ENCODE results near the gene PARD3B.

PARD3B gene

GRCh38 chr2:204670124-204670523 is 124.8 kb downstream of the PARD3B start:
- TF ChIP-seq GATA3 (IDR thresholded peaks at IDR 0.05; ENCODE audit: low read depth, low read length): no peak
- TF ChIP-seq GATA2 (IDR thresholded peaks at IDR 0.05; ENCODE audit: low read depth, low read length): no peak

- TF ChIP-seq GATA3 (IDR thresholded peaks at IDR 0.05; ENCODE audit: low read depth, low read length) (no peak), GATA2 (IDR thresholded peaks at IDR 0.05; ENCODE audit: low read depth, low read length) (no peak)
Observed at GRCh38 chr2:204670756-204671155, 125.5 kb downstream of the PARD3B start.

- TF ChIP-seq GATA3 (IDR thresholded peaks at IDR 0.05; ENCODE audit: low read depth, low read length) (no peak), GATA2 (IDR thresholded peaks at IDR 0.05; ENCODE audit: low read depth, low read length) (no peak)
Observed at GRCh38 chr2:204672772-204673171, 127.5 kb downstream of the PARD3B start.

GRCh38 chr2:204673877-204674276 is 128.6 kb downstream of the PARD3B start:
- TF ChIP-seq GATA2 (IDR thresholded peaks at IDR 0.05; ENCODE audit: low read depth, low read length) (no peak), GATA3 (IDR thresholded peaks at IDR 0.05; ENCODE audit: low read depth, low read length) (no peak)

GRCh38 chr2:204678031-204678430 is 132.8 kb downstream of the PARD3B start:
- TF ChIP-seq GATA3 (IDR thresholded peaks at IDR 0.05; ENCODE audit: low read depth, low read length) (no peak), GATA2 (IDR thresholded peaks at IDR 0.05; ENCODE audit: low read depth, low read length) (no peak)

- TF ChIP-seq GATA2 (IDR thresholded peaks at IDR 0.05; ENCODE audit: low read depth, low read length) (no peak), GATA3 (IDR thresholded peaks at IDR 0.05; ENCODE audit: low read depth, low read length) (no peak)
Observed at GRCh38 chr2:204680576-204680975, 135.3 kb downstream of the PARD3B start.

GRCh38 chr2:204681412-204681811 is 136.1 kb downstream of the PARD3B start:
- no peak for TF ChIP-seq GATA2 (IDR thresholded peaks at IDR 0.05; ENCODE audit: low read depth, low read length)
- no peak for TF ChIP-seq GATA3 (IDR thresholded peaks at IDR 0.05; ENCODE audit: low read depth, low read length)

GRCh38 chr2:204683384-204683783 is 138.1 kb downstream of the PARD3B start:
- TF ChIP-seq GATA2 (IDR thresholded peaks at IDR 0.05; ENCODE audit: low read depth, low read length) (no peak), GATA3 (IDR thresholded peaks at IDR 0.05; ENCODE audit: low read depth, low read length) (no peak)

- TF ChIP-seq GATA3 (IDR thresholded peaks at IDR 0.05; ENCODE audit: low read depth, low read length) (no peak), GATA2 (IDR thresholded peaks at IDR 0.05; ENCODE audit: low read depth, low read length) (no peak)
Observed at GRCh38 chr2:204686406-204686805, 141.1 kb downstream of the PARD3B start.

- TF ChIP-seq GATA2 (IDR thresholded peaks at IDR 0.05; ENCODE audit: low read depth, low read length) (no peak), GATA3 (IDR thresholded peaks at IDR 0.05; ENCODE audit: low read depth, low read length) (no peak)
Observed at GRCh38 chr2:204687776-204688175, 142.5 kb downstream of the PARD3B start.

- TF ChIP-seq GATA2 (IDR thresholded peaks at IDR 0.05; ENCODE audit: low read depth, low read length): no peak
- TF ChIP-seq GATA3 (IDR thresholded peaks at IDR 0.05; ENCODE audit: low read depth, low read length): no peak
Observed at GRCh38 chr2:204691911-204692510, 146.7 kb downstream of the PARD3B start.

GRCh38 chr2:204692790-204693189 is 147.5 kb downstream of the PARD3B start:
- TF ChIP-seq GATA3 (IDR thresholded peaks at IDR 0.05; ENCODE audit: low read depth, low read length) (no peak), GATA2 (IDR thresholded peaks at IDR 0.05; ENCODE audit: low read depth, low read length) (no peak)

- TF ChIP-seq GATA3 (IDR thresholded peaks at IDR 0.05; ENCODE audit: low read depth, low read length) (no peak), GATA2 (IDR thresholded peaks at IDR 0.05; ENCODE audit: low read depth, low read length) (no peak)
Observed at GRCh38 chr2:204693262-204693661, 148.0 kb downstream of the PARD3B start.

GRCh38 chr2:204695506-204695905 is 150.2 kb downstream of the PARD3B start:
- no peak for TF ChIP-seq GATA3 (IDR thresholded peaks at IDR 0.05; ENCODE audit: low read depth, low read length)
- TF ChIP-seq GATA2 (IDR thresholded peaks at IDR 0.05; ENCODE audit: low read depth, low read length): no peak

- TF ChIP-seq GATA2 (IDR thresholded peaks at IDR 0.05; ENCODE audit: low read depth, low read length) (no peak), GATA3 (IDR thresholded peaks at IDR 0.05; ENCODE audit: low read depth, low read length) (no peak)
Observed at GRCh38 chr2:204696124-204696523, 150.8 kb downstream of the PARD3B start.

Data from SH-SY5Y (cell line).